ENCODE measurements around the gene LGALS13. TPM values are rescaled to one million over a fixed set of nuclear protein-coding genes. Genes with fewer than 3 reads are reported as not detected.

LGALS13 gene
- total RNA-seq = not detected

- intact Hi-C loops (cut with DNase I) = no loop called here
Measured at GRCh38 chr19:39602224-39602623, at the start of gene LGALS13. Gene LGALS13 (plus strand): TSS chr19:39602524. CDS start chr19:39602569, 45 bp downstream.

GRCh38 chr19:39553082-39553652, 49.2 kb upstream of the LGALS13 start:
- intact Hi-C loops (cut with DNase I) = no loop called here
- no peaks in the 10 kb centered on the region for H3K36me3 ChIP-seq
- peaks cover 4% of the 10 kb centered on the region for H3K4me1 ChIP-seq
- H3K4me3 ChIP-seq = no peak overlapping the region
- H3K27me3 ChIP-seq = no peaks in the 10 kb centered on the region
- no peak for DNase-seq (ENCODE audit: extremely low spot score in 2 of 2)
- no peaks in the 10 kb centered on the region for H3K9me3 ChIP-seq
- H3K27ac ChIP-seq = no peak overlapping the region
- TF ChIP-seq POLR2A (IDR thresholded peaks at IDR 0.05) (no peak), CTCF (IDR thresholded peaks at IDR 0.05) (no peak), POLR2AphosphoS5 (IDR thresholded peaks at IDR 0.05; ENCODE audit: insufficient read depth in 1 of 2, low read depth in 1 of 2) (no peak)

More at GRCh38 chr19:39602224-39602623, at the start of gene LGALS13:
- Histone ChIP-seq H3K4me1 (no peaks in the 10 kb centered on the region), H3K36me3 (no peaks in the 10 kb centered on the region), H3K27ac (no peak within 1 kb of the TSS), H3K27me3 (no peaks in the 10 kb centered on the region), H3K4me3 (no peak within 1 kb of the TSS), H3K9me3 (no peaks in the 10 kb centered on the region)
- no peak for DNase-seq (ENCODE audit: extremely low spot score in 2 of 2)
- TF ChIP-seq POLR2AphosphoS5 (IDR thresholded peaks at IDR 0.05; ENCODE audit: insufficient read depth in 1 of 2, low read depth in 1 of 2) = no peak
- TF ChIP-seq CTCF (IDR thresholded peaks at IDR 0.05) = no peak
- TF ChIP-seq POLR2A (IDR thresholded peaks at IDR 0.05) = no peak

GRCh38 chr19:39554701-39555311, 47.5 kb upstream of the LGALS13 start:
- no peaks in the 10 kb centered on the region for H3K36me3 ChIP-seq
- H3K9me3 ChIP-seq = no peaks in the 10 kb centered on the region
- H3K27me3 ChIP-seq = no peaks in the 10 kb centered on the region
- no peak overlapping the region for H3K27ac ChIP-seq
- peaks cover 4% of the 10 kb centered on the region for H3K4me1 ChIP-seq
- DNase-seq (ENCODE audit: extremely low spot score in 2 of 2) = no peak
- intact Hi-C loops (cut with DNase I) = no loop called here
- TF ChIP-seq POLR2AphosphoS5 (IDR thresholded peaks at IDR 0.05; ENCODE audit: insufficient read depth in 1 of 2, low read depth in 1 of 2) (no peak), POLR2A (IDR thresholded peaks at IDR 0.05) (no peak), CTCF (IDR thresholded peaks at IDR 0.05) (no peak)
- H3K4me3 ChIP-seq = no peak overlapping the region

- intact Hi-C loops (cut with DNase I) = no loop called here
- no peak for DNase-seq (ENCODE audit: extremely low spot score in 2 of 2)
- Histone ChIP-seq H3K9me3 (no peaks in the 10 kb centered on the region), H3K27me3 (no peaks in the 10 kb centered on the region), H3K4me1 (peaks cover 4% of the 10 kb centered on the region), H3K36me3 (no peaks in the 10 kb centered on the region), H3K4me3 (no peak overlapping the region), H3K27ac (no peak overlapping the region)
- TF ChIP-seq POLR2AphosphoS5 (IDR thresholded peaks at IDR 0.05; ENCODE audit: insufficient read depth in 1 of 2, low read depth in 1 of 2) (no peak), POLR2A (IDR thresholded peaks at IDR 0.05) (no peak), CTCF (IDR thresholded peaks at IDR 0.05) (no peak)
Measured at GRCh38 chr19:39555883-39556282, 46.4 kb upstream of the LGALS13 start.
